SH-SY5Y (cell line): ENCODE data around the gene SNAP25.

Experiments
- GATA2 ChIP-seq: IDR thresholded peaks from 2 replicates; pipeline ENCODE4 v1.6.1; 2011; ENCODE audit warnings: mild to moderate bottlenecking, low read depth, low read length
- GATA3 ChIP-seq: IDR thresholded peaks from 2 replicates; pipeline ENCODE4 v1.6.1; 2011; ENCODE audit warnings: low read depth, mild to moderate bottlenecking, low read length, moderate library complexity

Gene SNAP25

DNA sequence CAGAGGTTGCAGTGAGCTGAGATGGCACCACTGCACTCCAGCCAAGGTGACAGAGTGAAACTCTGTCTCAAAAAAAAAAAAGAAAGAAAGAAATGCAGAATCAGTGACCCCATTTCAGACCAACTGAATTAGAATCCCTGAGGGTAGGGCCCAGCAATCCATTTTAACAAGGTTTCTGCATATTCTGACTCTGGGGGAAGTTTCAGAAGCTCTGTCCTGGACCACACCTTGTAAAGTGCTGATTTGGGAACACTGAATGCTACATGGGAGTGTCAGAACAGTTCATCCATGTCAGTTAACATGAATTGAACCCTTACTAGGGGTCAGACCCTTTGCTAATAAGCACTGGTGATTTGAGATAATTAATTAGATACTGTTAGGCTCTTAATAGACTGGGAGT is 52.0 kb downstream of the SNAP25 start:
- TF ChIP-seq GATA3 (no peak), GATA2 (no peak)

GRCh38 chr20:10271494-10272219 is 53.0 kb downstream of the SNAP25 start:
- TF ChIP-seq GATA2, result no peak

- peak; percentile 99 for TF ChIP-seq GATA3
- peak; percentile 76 for TF ChIP-seq GATA2
Measured at GRCh38 chr20:10276878-10277580, 58.4 kb downstream of the SNAP25 start.

GRCh38 chr20:10277616-10278015 is 59.0 kb downstream of the SNAP25 start:
- no peak for TF ChIP-seq GATA3
- no peak; the same call in 1 of the 2 replicates for TF ChIP-seq GATA2

GRCh38 chr20:10278412-10278811 is 59.8 kb downstream of the SNAP25 start:
- TF ChIP-seq GATA3 (peak; percentile 95), GATA2 (peak; percentile 73)

GRCh38 chr20:10280018-10280908 is 61.6 kb downstream of the SNAP25 start:
- TF ChIP-seq GATA3, result no peak
- no peak for TF ChIP-seq GATA2

DNA sequence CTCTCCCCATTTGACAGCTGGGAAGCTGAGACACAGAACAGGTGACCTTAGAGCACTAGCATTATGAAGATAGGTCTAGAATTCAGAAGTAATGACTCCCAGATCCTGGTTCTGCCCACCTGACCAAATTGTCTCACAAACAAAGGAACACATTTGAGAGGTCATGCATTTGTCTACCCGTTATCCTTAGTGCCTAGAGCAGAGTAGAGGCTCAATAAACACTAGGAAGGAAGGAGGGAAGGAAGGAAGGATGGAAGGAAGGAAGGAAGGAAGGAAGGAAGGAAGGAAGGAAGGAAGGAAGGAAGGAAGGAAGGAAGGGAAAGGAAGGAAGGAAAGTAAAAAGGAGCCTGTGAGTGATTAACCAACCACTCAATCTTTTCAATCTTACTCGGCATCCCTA is 63.3 kb downstream of the SNAP25 start:
- TF ChIP-seq GATA2 (no peak), GATA3 (no peak)

- TF ChIP-seq GATA3 (no peak), GATA2 (no peak)
Measured at GRCh38 chr20:10282979-10283456, 64.4 kb downstream of the SNAP25 start.

- TF ChIP-seq GATA3, result no peak
- no peak for TF ChIP-seq GATA2
Measured at GRCh38 chr20:10286356-10286755, 67.7 kb downstream of the SNAP25 start.

- TF ChIP-seq GATA3, result no peak
- TF ChIP-seq GATA2, result no peak
Measured at GRCh38 chr20:10288421-10288820, 69.8 kb downstream of the SNAP25 start.

GRCh38 chr20:10288954-10289646 is 70.5 kb downstream of the SNAP25 start:
- no peak for TF ChIP-seq GATA2
- TF ChIP-seq GATA3, result no peak

- TF ChIP-seq GATA3 (peak; percentile 60), GATA2 (peak; percentile 8; the same call in 1 of the 2 replicates)
Measured at GRCh38 chr20:10291568-10292248, 73.1 kb downstream of the SNAP25 start.

- TF ChIP-seq GATA3 (no peak), GATA2 (no peak)
Measured at GRCh38 chr20:10297223-10297622, 78.6 kb downstream of the SNAP25 start.
